GM23338 (cell line): Measurements from ENCODE around the gene PCDHGA9.

ENCODE experiments used
- POLR2AphosphoS5 ChIP-seq: IDR thresholded peaks from 2 replicates; pipeline ENCODE4 v1.6.1; 2016; ENCODE audit warnings: antibody characterized with exemption, low read depth
- TF ChIP-seq, protein P1 (sequence below), 2 experiments: fragments of 200-600 bp in 1 of 2; sonication (generic) in 1 of 2; conservative IDR thresholded peaks; 2 replicates each; pipeline versions ENCODE4 v1.5.1 to v1.6.1; 2016 to 2017; ENCODE audit warnings: antibody characterized with exemption in 2 of 2, low read depth in 2 of 2, mild to moderate bottlenecking in 2 of 2, moderate library complexity in 1 of 2

DNA sequence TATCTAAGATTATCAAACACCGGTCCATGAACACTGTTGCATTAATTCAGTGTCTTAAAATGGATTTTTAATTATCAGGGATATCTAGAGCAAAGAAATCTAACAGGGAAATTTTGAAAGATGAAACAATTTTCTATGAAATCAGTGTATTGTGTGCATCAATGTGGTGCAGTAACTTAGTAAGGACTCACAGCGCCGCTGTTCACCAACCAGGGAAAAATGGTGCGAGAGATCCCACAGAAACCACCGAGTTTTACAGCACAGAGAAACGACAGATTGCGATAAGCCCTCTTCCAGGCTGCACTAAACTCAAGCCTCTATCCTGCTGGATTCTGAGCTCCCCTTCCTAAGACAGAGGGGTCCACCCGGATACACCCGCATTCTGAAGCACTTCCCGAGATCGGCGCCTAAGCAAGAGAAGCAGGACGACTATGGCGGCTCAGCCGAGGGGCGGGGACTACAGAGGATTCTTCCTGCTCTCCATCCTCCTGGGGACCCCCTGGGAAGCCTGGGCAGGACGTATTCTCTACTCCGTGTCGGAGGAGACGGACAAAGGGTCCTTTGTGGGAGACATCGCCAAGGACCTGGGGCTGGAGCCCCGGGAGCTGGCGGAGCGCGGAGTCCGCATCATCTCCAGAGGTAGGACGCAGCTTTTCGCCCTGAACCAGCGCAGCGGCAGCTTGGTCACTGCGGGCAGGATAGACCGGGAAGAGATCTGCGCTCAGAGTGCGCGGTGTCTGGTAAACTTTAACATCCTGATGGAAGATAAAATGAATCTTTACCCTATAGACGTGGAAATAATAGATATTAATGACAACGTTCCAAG lies 19.9 kb upstream of the PCDHGA9 start, which contains the start of gene PCDHGA7:
- no peak for TF ChIP-seq POLR2AphosphoS5
- TF ChIP-seq, protein P1, sequence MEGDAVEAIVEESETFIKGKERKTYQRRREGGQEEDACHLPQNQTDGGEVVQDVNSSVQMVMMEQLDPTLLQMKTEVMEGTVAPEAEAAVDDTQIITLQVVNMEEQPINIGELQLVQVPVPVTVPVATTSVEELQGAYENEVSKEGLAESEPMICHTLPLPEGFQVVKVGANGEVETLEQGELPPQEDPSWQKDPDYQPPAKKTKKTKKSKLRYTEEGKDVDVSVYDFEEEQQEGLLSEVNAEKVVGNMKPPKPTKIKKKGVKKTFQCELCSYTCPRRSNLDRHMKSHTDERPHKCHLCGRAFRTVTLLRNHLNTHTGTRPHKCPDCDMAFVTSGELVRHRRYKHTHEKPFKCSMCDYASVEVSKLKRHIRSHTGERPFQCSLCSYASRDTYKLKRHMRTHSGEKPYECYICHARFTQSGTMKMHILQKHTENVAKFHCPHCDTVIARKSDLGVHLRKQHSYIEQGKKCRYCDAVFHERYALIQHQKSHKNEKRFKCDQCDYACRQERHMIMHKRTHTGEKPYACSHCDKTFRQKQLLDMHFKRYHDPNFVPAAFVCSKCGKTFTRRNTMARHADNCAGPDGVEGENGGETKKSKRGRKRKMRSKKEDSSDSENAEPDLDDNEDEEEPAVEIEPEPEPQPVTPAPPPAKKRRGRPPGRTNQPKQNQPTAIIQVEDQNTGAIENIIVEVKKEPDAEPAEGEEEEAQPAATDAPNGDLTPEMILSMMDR (conservative IDR thresholded peaks at IDR 0.05; ENCODE audit: low read depth in 2 of 2) = no peak
